HepG2 (cell line): ENCODE data around the gene EPS8. TPM values are rescaled to one million over a fixed set of nuclear protein-coding genes. Genes with fewer than 3 reads are reported as not detected.

ENCODE experiments used
- ATAC-seq: fragments of 200-7000 bp; cut with Tn5 transposase; 3 replicates; pipeline ENCODE4 v1.9.1; 2020; ENCODE audit warnings: mild to moderate bottlenecking, moderate library complexity
- BruUV-seq: library from RNA; stranded (reverse); fragments of 400-500 nt; replicated peaks from 2 replicates; lab custom pipeline; 2021; lab: Mats Ljungman, UMichigan
- CTCF ChIA-PET: fragments of 300-600 bp; formaldehyde crosslinking; extraction: SDS; loops from one replicate; lab custom pipeline; 2021; ENCODE audit warnings: low total read pairs, inconsistent platforms, low intra/inter-chr PET ratio; lab: Yijun Ruan, JAX
- POLR2A ChIA-PET: fragments of 350-600 bp; sonication (Branson Sonifier 250); formaldehyde crosslinking; loops from one replicate; lab custom pipeline; 2020; ENCODE audit warnings: antibody characterized with exemption, inconsistent platforms; lab: Yijun Ruan, JAX
- DNase-seq: peaks from one replicate; pipeline ENCODE4 v3.0.0-alpha.2; 2015; ENCODE audit warnings: low spot score
- FAIRE-seq: peaks from 3 replicates; lab custom pipeline; 2011; peaks lifted over from hg19 to GRCh38; lab: Jason Lieb, UNC
- H2AFZ ChIP-seq: one replicate; pipeline ENCODE4 v1.6.1; 2011; ENCODE audit warnings: low read length, inconsistent platforms
- H3K27ac ChIP-seq: fragments of 300-600 bp; 3 replicates; pipeline ENCODE4 v1.8.0; 2011; ENCODE audit warnings: mixed run types, mild to moderate bottlenecking, mixed read lengths, low read length, inconsistent platforms; ENCODE audit not compliant: insufficient read depth; ENCODE audit errors: extremely low read length
- H3K27me3 ChIP-seq, 2 experiments: fragments of 200-600 bp in 1 of 2; 2 replicates in 1 of 2; 3 replicates in 1 of 2; pipeline versions ENCODE4 v1.6.0 to v1.8.0; 2011; ENCODE audit warnings: low read length in 2 of 2, mild to moderate bottlenecking in 2 of 2, moderate library complexity in 2 of 2, inconsistent platforms in 1 of 2; ENCODE audit not compliant: insufficient read depth in 2 of 2, control insufficient read depth in 1 of 2
- H3K36me3 ChIP-seq, 2 experiments: fragments of 200-600 bp in 1 of 2; replicated peaks in 1 of 2; 2 replicates in 1 of 2; 3 replicates in 1 of 2; pipeline versions ENCODE4 v1.5.1 to v1.8.0; 2011; ENCODE audit warnings: low read length in 2 of 2, inconsistent platforms in 1 of 2; ENCODE audit not compliant: insufficient read depth in 2 of 2, control insufficient read depth in 1 of 2
- H3K4me1 ChIP-seq: 2 replicates; pipeline ENCODE4 v1.5.1; 2012; ENCODE audit warnings: low read length, inconsistent platforms; ENCODE audit not compliant: insufficient read depth
- H3K4me2 ChIP-seq: 2 replicates; pipeline ENCODE4 v1.6.0; 2011; ENCODE audit warnings: low read depth, low read length, inconsistent platforms
- H3K4me3 ChIP-seq, 3 experiments: fragments of 200-600 bp in 1 of 3; sonication (generic), shearing (Covaris generic) in 1 of 3; replicated peaks in 1 of 3; 2 replicates each; pipeline ENCODE4 v1.5.1; 2011 to 2016; ENCODE audit warnings: low read length in 3 of 3, inconsistent platforms in 2 of 3, low read depth in 2 of 3, mild to moderate bottlenecking in 2 of 3, control low read depth in 1 of 3, mixed read lengths in 1 of 3; ENCODE audit not compliant: insufficient read depth in 1 of 3
- H3K79me2 ChIP-seq: one replicate; pipeline ENCODE4 v1.6.1; 2011; ENCODE audit warnings: low read length, inconsistent platforms; ENCODE audit not compliant: insufficient read depth
- H3K9ac ChIP-seq: 2 replicates; pipeline ENCODE4 v1.6.0; 2011; ENCODE audit warnings: mild to moderate bottlenecking, low read depth, low read length, inconsistent platforms; ENCODE audit not compliant: insufficient read depth
- H3K9me3 ChIP-seq: 2 replicates; pipeline ENCODE4 v1.5.1; 2012; ENCODE audit warnings: mild to moderate bottlenecking, low read length
- H4K20me1 ChIP-seq: 2 replicates; pipeline ENCODE4 v1.6.0; 2011; ENCODE audit warnings: inconsistent platforms, mild to moderate bottlenecking, low read length, moderate library complexity; ENCODE audit not compliant: insufficient read depth
- ADNP ChIP-seq: sonication (generic); formaldehyde crosslinking; IDR thresholded peaks from 2 replicates; pipeline ENCODE4 v1.4.0; 2020; ENCODE audit warnings: missing genetic modification reagents
- AHR ChIP-seq: IDR thresholded peaks from 2 replicates; pipeline ENCODE4 v1.6.1; 2018; ENCODE audit warnings: missing genetic modification reagents, missing compliant biosample characterization
- CC2D1A ChIP-seq: sonication (generic); formaldehyde crosslinking; IDR thresholded peaks from 2 replicates; pipeline ENCODE4 v1.8.1; 2023; ENCODE audit warnings: mild to moderate bottlenecking, missing genetic modification reagents
- HMGXB3 ChIP-seq: sonication (generic); formaldehyde crosslinking; IDR thresholded peaks from 2 replicates; pipeline ENCODE4 v1.4.0; 2020; ENCODE audit warnings: missing genetic modification reagents, borderline replicate concordance
- NFATC3 ChIP-seq: sonication (generic); formaldehyde crosslinking; IDR thresholded peaks from 2 replicates; pipeline ENCODE4 v1.5.1; 2020; ENCODE audit warnings: mild to moderate bottlenecking, missing genetic modification reagents
- PBX2 ChIP-seq: IDR thresholded peaks from 2 replicates; pipeline ENCODE4 v1.6.1; 2016; ENCODE audit warnings: control low read depth
- RXRA ChIP-seq: sonication (generic); formaldehyde crosslinking; IDR thresholded peaks from 2 replicates; pipeline ENCODE4 v1.5.1; 2020; ENCODE audit warnings: missing genetic modification reagents
- SP5 ChIP-seq: IDR thresholded peaks from 2 replicates; pipeline ENCODE4 v1.6.1; 2016; ENCODE audit warnings: low read depth, borderline replicate concordance
- ZFP90 ChIP-seq: sonication (generic); formaldehyde crosslinking; IDR thresholded peaks from 2 replicates; pipeline ENCODE4 v1.8.0; 2022; ENCODE audit warnings: missing genetic modification reagents, mild to moderate bottlenecking, inconsistent platforms, borderline replicate concordance
- ZNF264 ChIP-seq: sonication (generic); formaldehyde crosslinking; IDR thresholded peaks from 2 replicates; pipeline ENCODE4 v1.4.0; 2020; ENCODE audit warnings: missing genetic modification reagents
- ZNF280D ChIP-seq: sonication (generic); formaldehyde crosslinking; IDR thresholded peaks from 2 replicates; pipeline ENCODE4 v1.5.1; 2020; ENCODE audit warnings: mild to moderate bottlenecking, missing genetic modification reagents
- ZNF543 ChIP-seq: sonication (generic); formaldehyde crosslinking; IDR thresholded peaks from 2 replicates; pipeline ENCODE4 v1.4.0; 2020; ENCODE audit warnings: mild to moderate bottlenecking, missing genetic modification reagents
- ZNF570 ChIP-seq: sonication (generic); formaldehyde crosslinking; IDR thresholded peaks from 2 replicates; pipeline ENCODE4 v1.4.0; 2020; ENCODE audit warnings: mild to moderate bottlenecking, missing genetic modification reagents, borderline replicate concordance
- WGBS: methylation state at CpG from one replicate; pipeline ENCODE4 v1.1.6; 2017; ENCODE audit warnings: low lambda C conversion rate; 5-methylcytosine and 5-hydroxymethylcytosine counted together
- in situ Hi-C: cut with HindIII; loops from 2 replicates; pipeline ENCODE4 v1.10.0; 2017; ENCODE audit warnings: low pct_unique_long_range_greater_than_20kb; ENCODE audit not compliant: extremely low pct_ligation_motif_present
- intact Hi-C: fragments of 100-400 bp; cut with micrococcal nuclease; formaldehyde crosslinking; loops from one replicate; pipeline ENCODE4 v1.10.0; 2022; ENCODE audit not compliant: unreplicated experiment
- polyA plus RNA-seq, 8 experiments: library from polyadenylated mRNA; depleted of rRNA in 3 of 8; stranded (reverse) in 7 of 8; unstranded in 1 of 8; fragments of >200 nt; fragmentation: Illumina TruSeq in 4 of 8; extraction: Trizol in 4 of 8; gene quantifications; 2 replicates each; pipeline versions ENCODE4 v1.2.1 to v1.2.3, GENCODE V29; 2011 to 2016; ENCODE audit warnings: low read depth in 4 of 8, missing spikeins in 1 of 8, mixed read lengths in 1 of 8; ENCODE audit not compliant: insufficient read depth in 1 of 8
- total RNA-seq, 5 experiments: library from RNA; depleted of rRNA; stranded (reverse); fragments of >200 nt; fragmentation: Illumina TruSeq; extraction: Trizol; gene quantifications; 2 replicates each; pipeline ENCODE4 v1.2.3, GENCODE V29; 2016; ENCODE audit warnings: low read depth in 1 of 5

EPS8 gene
- total and polyA plus RNA-seq, 2 of the 13 experiments (the other 11 are each of a cell fraction or from before 2014, with no cell fraction given), result 37.1 to 43.4 TPM

- in situ Hi-C loops (no loop called here), intact Hi-C loops (no loop called here)
- POLR2A ChIA-PET, result no interaction called here
- H4K20me1 ChIP-seq, result no peaks in the 10 kb centered on the region
- H2AFZ ChIP-seq, result no peak overlapping the region
- CTCF ChIA-PET, result no interaction called here
- no peaks in the 10 kb centered on the region for H3K9me3 ChIP-seq
- H3K36me3 ChIP-seq, result no peaks in the 10 kb centered on the region
- no peaks in the 10 kb centered on the region; a peak in 1 of 5 replicates for H3K27me3 ChIP-seq
- H3K4me1 ChIP-seq, result peaks cover 65% of the 10 kb centered on the region
- BruUV-seq, result no TSS peak
- no peaks in the 10 kb centered on the region for H3K79me2 ChIP-seq
- no peak overlapping the region for H3K4me3 ChIP-seq
- ATAC-seq (no peak), FAIRE-seq (no peak), DNase-seq (no peak)
- 86% methylated on average over 7 of the region's 7 CpGs for WGBS
- no peak for TF ChIP-seq ZFP90 (CRISPR knock-in tag)
- no peak for TF ChIP-seq NFATC3
- TF ChIP-seq AHR (CRISPR knock-in tag), result no peak
- no peak for TF ChIP-seq PBX2 (CRISPR knock-in tag)
- no peak for TF ChIP-seq ZNF264 (CRISPR knock-in tag)
- no peak for TF ChIP-seq CC2D1A (CRISPR knock-in tag)
- TF ChIP-seq ZNF570, result no peak
- no peak for TF ChIP-seq ZNF280D (CRISPR knock-in tag)
- no peak for TF ChIP-seq ZNF543 (CRISPR knock-in tag)
- TF ChIP-seq HMGXB3 (CRISPR knock-in tag), result no peak
- no peak for TF ChIP-seq SP5 (CRISPR knock-in tag)
- TF ChIP-seq RXRA, result no peak
- no peak for TF ChIP-seq ADNP
- no peak overlapping the region for H3K27ac ChIP-seq
- H3K4me2 ChIP-seq, result no peak overlapping the region
- no peak overlapping the region for H3K9ac ChIP-seq
Measured at GRCh38 chr12:15600223-15600935, 188.8 kb downstream of the EPS8 start.
